DOHH2 (cell line): ENCODE data around the gene ATP5F1A.

Source experiments
- H3F3A ChIP-seq: fragments of 200-600 bp; sonication (generic), shearing (Covaris generic); 2 replicates; pipeline ENCODE4 v1.6.0; 2016; ENCODE audit warnings: antibody characterized with exemption, mild to moderate bottlenecking; ENCODE audit not compliant: control insufficient read depth, insufficient read depth
- H3K27ac ChIP-seq: fragments of 200-600 bp; sonication (generic); 2 replicates; pipeline ENCODE4 v1.5.1; 2014; ENCODE audit warnings: low read depth, mild to moderate bottlenecking, low read length, moderate library complexity
- H3K27me3 ChIP-seq: fragments of 200-600 bp; sonication (generic); 2 replicates; pipeline ENCODE4 v1.6.1; 2014; ENCODE audit warnings: mild to moderate bottlenecking, low read length, mixed read lengths; ENCODE audit not compliant: control insufficient read depth
- H3K36me3 ChIP-seq: fragments of 200-600 bp; sonication (generic); 2 replicates; pipeline ENCODE4 v1.6.1; 2014; ENCODE audit warnings: mild to moderate bottlenecking, low read length, moderate library complexity, mixed read lengths; ENCODE audit not compliant: control insufficient read depth
- H3K4me1 ChIP-seq: fragments of 200-600 bp; sonication (generic); 2 replicates; pipeline ENCODE4 v1.6.1; 2014; ENCODE audit warnings: mild to moderate bottlenecking, low read length, mixed read lengths; ENCODE audit not compliant: control insufficient read depth
- H3K4me2 ChIP-seq: fragments of 200-600 bp; sonication (generic); 2 replicates; pipeline ENCODE4 v1.6.0; 2014; ENCODE audit warnings: mild to moderate bottlenecking, low read length, moderate library complexity
- H3K4me3 ChIP-seq: fragments of 200-600 bp; sonication (generic); 2 replicates; pipeline ENCODE4 v1.5.1; 2014; ENCODE audit warnings: mild to moderate bottlenecking, low read length, mixed read lengths
- H3K79me2 ChIP-seq: fragments of 200-600 bp; sonication (generic); 2 replicates; pipeline ENCODE4 v1.6.1; 2014; ENCODE audit warnings: mild to moderate bottlenecking, low read length, mixed read lengths; ENCODE audit not compliant: control insufficient read depth
- H3K9me2 ChIP-seq: fragments of 200-600 bp; sonication (generic); replicated peaks from 2 replicates; pipeline ENCODE4 v1.6.1; 2014; ENCODE audit warnings: mild to moderate bottlenecking, low read length, mixed read lengths; ENCODE audit not compliant: control insufficient read depth
- H3K9me3 ChIP-seq: fragments of 200-600 bp; sonication (generic); 2 replicates; pipeline ENCODE4 v1.6.1; 2014; ENCODE audit warnings: antibody characterized with exemption, low read length, mixed read lengths; ENCODE audit not compliant: control insufficient read depth, insufficient read depth
- H4K20me1 ChIP-seq: fragments of 200-600 bp; sonication (generic); 2 replicates; pipeline ENCODE4 v1.6.0; 2014; ENCODE audit warnings: low read depth, mild to moderate bottlenecking, antibody characterized with exemption, low read length, moderate library complexity; ENCODE audit not compliant: control insufficient read depth, insufficient read depth
- EZH2phosphoT487 ChIP-seq: fragments of 200-600 bp; sonication (generic); IDR thresholded peaks from 2 replicates; pipeline ENCODE4 v1.6.1; 2017; ENCODE audit warnings: borderline replicate concordance, mild to moderate bottlenecking, antibody characterized with exemption, low read length, moderate library complexity, mixed read lengths
- TF ChIP-seq, protein P1 (sequence below): fragments of 200-600 bp; sonication (generic); IDR thresholded peaks from one replicate; pipeline ENCODE4 v1.5.1; 2014; ENCODE audit warnings: antibody characterized with exemption, mild to moderate bottlenecking, low read depth, low read length; ENCODE audit not compliant: poor library complexity, severe bottlenecking

ATP5F1A gene

DNA sequence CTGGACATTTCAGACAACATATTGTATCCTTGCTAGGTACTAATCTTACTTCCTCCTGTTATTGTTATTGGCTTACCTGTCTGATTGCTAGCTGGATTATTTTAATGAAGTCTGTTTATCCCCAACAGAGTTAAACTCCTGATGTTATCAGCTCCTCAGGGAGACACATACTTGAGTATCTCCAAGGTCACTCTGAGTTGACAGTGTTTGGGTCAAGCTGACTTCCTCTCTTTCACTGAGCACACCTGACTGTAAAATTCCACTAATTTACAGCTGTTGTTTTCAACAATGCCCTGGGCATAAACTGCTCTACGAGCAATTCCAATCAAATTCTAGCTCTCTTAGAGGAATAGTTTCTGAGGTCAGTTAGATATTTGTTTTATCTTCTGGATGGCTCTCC is 15.7 kb upstream of the ATP5F1A start:
- Histone ChIP-seq H3K27ac (no peak overlapping the region), H3K36me3 (peaks cover 60% of the 10 kb centered on the region)

DNA sequence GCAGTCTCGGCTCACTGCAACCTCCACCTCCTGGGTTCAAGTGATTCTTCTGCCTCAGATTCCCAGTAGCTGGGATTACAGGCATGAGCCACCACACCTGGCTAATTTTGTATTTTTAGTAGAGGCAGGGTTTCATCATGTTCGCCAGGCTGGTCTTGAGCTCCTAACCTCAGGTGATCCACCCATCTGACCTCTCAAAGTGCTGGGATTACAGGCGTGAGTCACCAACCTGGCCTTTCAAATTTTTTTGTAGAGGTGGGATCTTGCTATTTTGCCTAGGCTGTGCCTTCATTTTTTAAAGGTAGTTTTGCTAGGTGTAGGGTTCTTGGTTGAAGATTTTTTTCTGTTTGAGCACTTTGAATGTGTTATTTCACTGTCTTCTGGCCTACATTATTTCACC is 12.3 kb upstream of the ATP5F1A start:
- Histone ChIP-seq H3K79me2 (peaks cover 45% of the 10 kb centered on the region), H3K9me2 (no peaks in the 10 kb centered on the region), H3K4me2 (no peak overlapping the region), H3K27ac (no peak overlapping the region), H3K9me3 (no peaks in the 10 kb centered on the region), H3K27me3 (no peaks in the 10 kb centered on the region), H3K36me3 (peaks cover 63% of the 10 kb centered on the region), H3F3A (peaks cover 6% of the 10 kb centered on the region; the same call in 1 of the 2 replicates), H4K20me1 (no peaks in the 10 kb centered on the region), H3K4me3 (no peak overlapping the region), H3K4me1 (peaks cover 7% of the 10 kb centered on the region; the same call in 1 of the 2 replicates)
- TF ChIP-seq, protein P1, sequence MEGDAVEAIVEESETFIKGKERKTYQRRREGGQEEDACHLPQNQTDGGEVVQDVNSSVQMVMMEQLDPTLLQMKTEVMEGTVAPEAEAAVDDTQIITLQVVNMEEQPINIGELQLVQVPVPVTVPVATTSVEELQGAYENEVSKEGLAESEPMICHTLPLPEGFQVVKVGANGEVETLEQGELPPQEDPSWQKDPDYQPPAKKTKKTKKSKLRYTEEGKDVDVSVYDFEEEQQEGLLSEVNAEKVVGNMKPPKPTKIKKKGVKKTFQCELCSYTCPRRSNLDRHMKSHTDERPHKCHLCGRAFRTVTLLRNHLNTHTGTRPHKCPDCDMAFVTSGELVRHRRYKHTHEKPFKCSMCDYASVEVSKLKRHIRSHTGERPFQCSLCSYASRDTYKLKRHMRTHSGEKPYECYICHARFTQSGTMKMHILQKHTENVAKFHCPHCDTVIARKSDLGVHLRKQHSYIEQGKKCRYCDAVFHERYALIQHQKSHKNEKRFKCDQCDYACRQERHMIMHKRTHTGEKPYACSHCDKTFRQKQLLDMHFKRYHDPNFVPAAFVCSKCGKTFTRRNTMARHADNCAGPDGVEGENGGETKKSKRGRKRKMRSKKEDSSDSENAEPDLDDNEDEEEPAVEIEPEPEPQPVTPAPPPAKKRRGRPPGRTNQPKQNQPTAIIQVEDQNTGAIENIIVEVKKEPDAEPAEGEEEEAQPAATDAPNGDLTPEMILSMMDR: no peak
- TF ChIP-seq EZH2phosphoT487: no peak

More for the DNA sequence above, 15.7 kb upstream of the ATP5F1A start:
- Histone ChIP-seq H3K9me3 (no peaks in the 10 kb centered on the region), H3K79me2 (peaks cover 18% of the 10 kb centered on the region), H3F3A (no peaks in the 10 kb centered on the region), H3K4me3 (no peak overlapping the region), H3K4me2 (no peak overlapping the region), H3K4me1 (no peaks in the 10 kb centered on the region), H4K20me1 (no peaks in the 10 kb centered on the region), H3K27me3 (no peaks in the 10 kb centered on the region), H3K9me2 (no peaks in the 10 kb centered on the region)
- TF ChIP-seq EZH2phosphoT487: no peak
- TF ChIP-seq, protein P1: no peak

DNA sequence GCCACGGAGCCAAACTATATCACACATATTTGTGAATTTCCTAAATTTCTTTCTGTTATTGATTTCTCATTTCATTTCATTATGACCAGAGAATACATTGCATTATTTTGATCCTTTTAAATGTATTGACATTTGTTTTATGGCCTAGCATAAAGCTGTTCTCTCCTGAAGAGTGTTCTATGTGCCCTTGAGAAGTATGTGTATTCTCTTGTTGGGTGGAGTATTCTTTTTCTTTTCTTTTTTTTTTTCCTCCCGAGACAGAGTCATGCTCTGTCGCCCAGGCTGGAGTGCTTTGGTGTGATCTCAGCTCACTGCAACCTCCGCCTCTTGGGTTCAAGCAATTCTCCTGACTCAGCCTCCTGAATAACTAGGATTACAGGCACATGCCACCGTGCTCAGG is 11.3 kb upstream of the ATP5F1A start:
- Histone ChIP-seq H3K4me1 (peaks cover 7% of the 10 kb centered on the region; the same call in 1 of the 2 replicates), H3K4me2 (no peak overlapping the region), H3F3A (peaks cover 6% of the 10 kb centered on the region; the same call in 1 of the 2 replicates), H3K36me3 (peaks cover 62% of the 10 kb centered on the region), H3K4me3 (no peak overlapping the region), H3K27me3 (no peaks in the 10 kb centered on the region), H3K79me2 (peaks cover 55% of the 10 kb centered on the region), H3K27ac (no peak overlapping the region), H4K20me1 (no peaks in the 10 kb centered on the region), H3K9me3 (no peaks in the 10 kb centered on the region), H3K9me2 (no peaks in the 10 kb centered on the region)
- no peak for TF ChIP-seq EZH2phosphoT487
- TF ChIP-seq, protein P1: no peak
